GM06990 (cell line): Measurements from ENCODE around the gene SPRED3.
"Not testable (repeated sequence)": the region's sequence is repeated elsewhere in the genome, so short reads cannot be mapped to it uniquely, and the experiment has no call there.

ENCODE experiments used
- DNase-seq: peaks from one replicate; pipeline ENCODE4 v3.0.0-alpha.2; 2011; ENCODE audit not compliant: insufficient read length; ENCODE audit errors: extremely low read depth
- H3K27me3 ChIP-seq: replicated peaks from 2 replicates; pipeline ENCODE4 v1.6.0; 2011; ENCODE audit warnings: low read length; ENCODE audit not compliant: control insufficient read depth, insufficient read depth
- H3K36me3 ChIP-seq: 2 replicates; pipeline ENCODE4 v1.5.1; 2011; ENCODE audit warnings: low read length; ENCODE audit not compliant: control insufficient read depth, insufficient read depth
- H3K4me3 ChIP-seq: replicated peaks from 2 replicates; pipeline ENCODE4 v1.5.1; 2011; ENCODE audit warnings: low read depth, mild to moderate bottlenecking, control low read depth, low read length
- CTCF ChIP-seq: IDR thresholded peaks from 2 replicates; pipeline ENCODE4 v1.5.1; 2011; ENCODE audit warnings: low read length, control low read depth, mild to moderate bottlenecking, inconsistent platforms; ENCODE audit not compliant: insufficient read depth, poor library complexity, severe bottlenecking

SPRED3 gene

GRCh38 chr19:38424272-38424671 is 35.8 kb downstream of the SPRED3 start:
- no peak for TF ChIP-seq CTCF
- no peaks in the 10 kb centered on the region; the same call in 1 of the 2 replicates for H3K27me3 ChIP-seq
- H3K4me3 ChIP-seq = no peak overlapping the region
- no peak for DNase-seq
- no peaks in the 10 kb centered on the region for H3K36me3 ChIP-seq

- H3K36me3 ChIP-seq = no peaks in the 10 kb centered on the region
- no peaks in the 10 kb centered on the region; the same call in 1 of the 2 replicates for H3K27me3 ChIP-seq
- TF ChIP-seq CTCF = no peak
- DNase-seq = no peak
- no peak overlapping the region for H3K4me3 ChIP-seq
Observed at GRCh38 chr19:38425222-38425809, 36.8 kb downstream of the SPRED3 start.

GRCh38 chr19:38425810-38426466 is 37.4 kb downstream of the SPRED3 start, which contains the start of gene RASGRP4:
Gene RASGRP4, minus strand, starts transcription at chr19:38426219. Its CDS starts 128 bp downstream, at chr19:38426091.
- DNase-seq = peak; percentile 50
- Histone ChIP-seq H3K4me3 (peak within 1 kb of the TSS; percentile 22), H3K27me3 (no peaks in the 10 kb centered on the region), H3K36me3 (no peaks in the 10 kb centered on the region)
- no peak for TF ChIP-seq CTCF

- H3K4me3 ChIP-seq = not testable (repeated sequence)
- peak; percentile 57 for DNase-seq
Observed at GRCh38 chr19:38427035-38427677, 38.7 kb downstream of the SPRED3 start.

GRCh38 chr19:38429055-38429810 is 40.7 kb downstream of the SPRED3 start:
- no peak for DNase-seq
- no peak overlapping the region for H3K4me3 ChIP-seq
- no peaks in the 10 kb centered on the region for H3K36me3 ChIP-seq
- H3K27me3 ChIP-seq = peaks cover 1% of the 10 kb centered on the region; the same call in 1 of the 2 replicates
- TF ChIP-seq CTCF = no peak

More at GRCh38 chr19:38427035-38427677, 38.7 kb downstream of the SPRED3 start:
- not testable (repeated sequence) for H3K27me3 ChIP-seq, H3K36me3 ChIP-seq

- no peaks in the 10 kb centered on the region for H3K36me3 ChIP-seq
- TF ChIP-seq CTCF = no peak
- DNase-seq = no peak
- no peak overlapping the region for H3K4me3 ChIP-seq
- H3K27me3 ChIP-seq = peaks cover 1% of the 10 kb centered on the region; the same call in 1 of the 2 replicates
Observed at GRCh38 chr19:38429811-38430156, 41.3 kb downstream of the SPRED3 start.
